MV-4-11 (cell line): ENCODE measurements around the gene KLK14.

Experiments
- DNase-seq: peaks from one replicate; lab custom pipeline; 2025; lab: John Stamatoyannopoulos, UW

Gene KLK14, protein sequence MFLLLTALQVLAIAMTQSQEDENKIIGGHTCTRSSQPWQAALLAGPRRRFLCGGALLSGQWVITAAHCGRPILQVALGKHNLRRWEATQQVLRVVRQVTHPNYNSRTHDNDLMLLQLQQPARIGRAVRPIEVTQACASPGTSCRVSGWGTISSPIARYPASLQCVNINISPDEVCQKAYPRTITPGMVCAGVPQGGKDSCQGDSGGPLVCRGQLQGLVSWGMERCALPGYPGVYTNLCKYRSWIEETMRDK

GRCh38 chr19:51082611-51083010, at the start of gene KLK14:
TSS of gene KLK14 (minus strand) at chr19:51082887. CDS start at chr19:51082614, 273 bp downstream.
- DNase-seq = no peak

DNA sequence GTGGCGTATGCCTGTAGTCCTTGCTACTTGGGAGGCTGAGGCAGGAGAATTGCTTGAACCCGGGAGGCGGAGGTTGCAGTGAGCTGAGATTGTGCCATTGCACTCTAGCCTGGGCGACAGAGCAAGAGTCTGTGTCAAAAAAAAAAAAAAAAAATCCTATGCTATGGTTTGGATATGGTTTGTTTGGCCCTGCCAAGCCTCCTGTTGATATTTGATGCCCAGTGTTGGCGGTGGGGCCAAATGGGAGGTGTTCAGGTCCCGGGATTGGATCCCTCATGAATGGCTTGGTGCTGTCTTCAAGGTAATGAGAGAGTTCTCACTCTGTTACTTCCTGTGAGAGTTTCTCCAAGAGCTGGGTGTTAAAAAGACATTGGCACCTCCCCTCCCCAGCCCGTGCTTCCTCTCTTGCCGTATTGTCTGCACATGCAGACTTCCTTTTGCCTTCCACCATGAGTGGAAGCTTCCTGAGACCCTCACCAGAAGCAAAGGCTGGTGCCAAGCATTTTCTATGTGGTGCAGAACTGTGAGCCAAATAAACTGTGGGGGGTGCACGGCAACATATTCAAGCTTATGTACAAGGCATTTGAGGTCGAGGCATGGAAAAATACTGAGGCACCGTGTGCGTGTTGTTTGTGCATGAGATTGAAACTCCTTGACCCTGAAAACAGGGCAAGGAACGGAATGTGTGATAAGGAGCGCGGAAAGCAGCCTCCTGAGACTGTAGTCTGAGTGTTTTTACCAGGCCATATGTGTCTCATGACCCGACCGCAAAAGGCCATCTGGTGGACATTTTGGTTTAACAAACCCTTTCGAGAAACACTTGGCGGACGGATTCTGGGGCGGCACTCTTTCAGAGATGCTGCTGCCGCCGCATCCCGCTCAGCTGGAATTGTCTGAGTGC, 49.3 kb upstream of the KLK14 start:
- DNase-seq = peak; percentile 83

DNA sequence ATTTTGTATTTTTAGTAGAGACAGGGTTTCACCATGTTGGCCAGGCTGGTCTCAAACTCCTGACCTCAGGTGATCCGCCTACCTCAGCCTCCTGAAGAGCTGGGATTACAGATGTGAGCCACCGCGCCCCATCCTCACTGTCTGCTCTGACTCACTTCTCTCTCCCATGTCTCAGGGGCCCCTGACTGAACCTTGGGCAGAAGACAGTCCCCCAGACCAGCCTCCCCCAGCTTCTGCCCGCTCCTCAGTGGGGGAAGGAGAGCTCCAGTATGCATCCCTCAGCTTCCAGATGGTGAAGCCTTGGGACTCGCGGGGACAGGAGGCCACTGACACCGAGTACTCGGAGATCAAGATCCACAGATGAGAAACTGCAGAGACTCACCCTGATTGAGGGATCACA, 47.0 kb upstream of the KLK14 start:
- DNase-seq = no peak

- DNase-seq = no peak
These were observed 45.5 kb upstream of the KLK14 start for GRCh38 chr19:51128227-51128626.

DNA sequence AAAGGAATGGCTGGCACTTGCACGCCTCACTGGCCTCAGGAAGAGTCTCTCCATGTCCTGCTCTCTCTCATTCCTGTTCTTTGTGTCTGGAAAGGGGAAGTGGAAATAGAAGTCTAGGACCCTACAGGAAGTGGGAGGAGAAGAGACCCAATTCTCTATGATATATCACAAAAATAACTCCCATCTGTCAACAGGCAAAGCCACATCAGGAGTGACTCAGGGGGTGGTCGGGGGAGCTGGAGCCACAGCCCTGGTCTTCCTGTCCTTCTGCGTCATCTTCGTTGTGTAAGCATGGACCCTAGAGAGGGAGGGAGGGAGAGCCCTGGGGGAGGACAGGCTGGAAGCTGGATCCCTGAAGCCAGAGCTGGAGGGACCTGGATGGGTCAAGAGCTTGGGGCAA, 45.1 kb upstream of the KLK14 start:
- peak; percentile 100 for DNase-seq

DNA sequence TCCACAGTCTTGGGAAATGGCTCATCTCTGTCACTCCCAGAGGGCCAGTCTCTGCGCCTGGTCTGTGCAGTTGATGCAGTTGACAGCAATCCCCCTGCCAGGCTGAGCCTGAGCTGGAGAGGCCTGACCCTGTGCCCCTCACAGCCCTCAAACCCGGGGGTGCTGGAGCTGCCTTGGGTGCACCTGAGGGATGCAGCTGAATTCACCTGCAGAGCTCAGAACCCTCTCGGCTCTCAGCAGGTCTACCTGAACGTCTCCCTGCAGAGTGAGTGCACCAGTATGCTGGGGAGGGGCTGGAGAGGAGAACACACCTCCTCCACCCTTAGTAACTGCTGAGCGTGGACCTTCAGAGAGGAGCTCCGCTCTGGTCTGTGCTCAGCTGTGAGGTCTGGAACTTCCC, 44.3 kb upstream of the KLK14 start:
- DNase-seq = no peak

DNA sequence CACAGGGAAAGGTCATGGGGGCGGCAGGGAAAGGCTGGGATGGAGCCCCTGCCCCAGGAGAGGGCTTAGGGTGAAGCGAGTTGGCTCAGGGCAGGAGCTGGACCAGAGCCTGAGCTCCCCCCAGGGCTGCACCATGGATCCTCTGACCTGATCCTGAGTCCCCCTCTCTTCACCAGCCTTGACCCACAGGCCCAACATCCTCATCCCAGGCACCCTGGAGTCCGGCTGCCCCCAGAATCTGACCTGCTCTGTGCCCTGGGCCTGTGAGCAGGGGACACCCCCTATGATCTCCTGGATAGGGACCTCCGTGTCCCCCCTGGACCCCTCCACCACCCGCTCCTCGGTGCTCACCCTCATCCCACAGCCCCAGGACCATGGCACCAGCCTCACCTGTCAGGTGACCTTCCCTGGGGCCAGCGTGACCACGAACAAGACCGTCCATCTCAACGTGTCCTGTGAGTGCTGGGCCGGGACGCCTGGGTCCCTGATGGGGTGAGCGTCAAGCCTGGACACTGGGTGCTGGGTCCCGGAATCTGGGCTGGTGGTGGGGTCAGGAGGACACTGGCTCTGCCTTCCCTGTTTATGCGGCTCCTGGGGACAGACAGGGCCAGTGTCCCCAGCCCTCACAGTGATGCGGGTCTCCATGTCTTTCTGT, 42.9 kb upstream of the KLK14 start:
- no peak for DNase-seq

- peak; percentile 24 for DNase-seq
These were observed 42.0 kb upstream of the KLK14 start, which contains the start of gene SIGLEC9 for GRCh38 chr19:51124729-51125128. TSS of gene SIGLEC9 (plus strand) at chr19:51124906. CDS start at chr19:51124975, 69 bp downstream.

DNA sequence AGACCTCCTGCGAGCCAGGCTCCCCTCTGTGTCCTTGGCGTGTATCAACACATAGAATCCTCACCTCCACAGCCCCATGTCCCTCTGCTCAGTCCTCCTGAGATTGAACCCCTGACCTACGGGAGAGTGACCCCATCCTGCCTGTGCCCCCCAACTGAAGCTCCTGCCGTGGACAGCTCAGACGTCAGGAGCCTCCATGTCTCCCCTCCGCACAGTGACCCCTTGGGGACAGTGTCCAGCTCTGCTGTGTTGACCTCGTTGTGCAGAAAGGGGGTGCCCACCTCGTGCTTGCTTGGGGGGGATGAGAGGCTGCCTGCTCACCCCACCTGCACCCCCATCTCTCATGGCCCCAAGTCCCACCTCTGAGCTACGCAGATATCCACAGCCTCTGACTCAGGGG, 41.5 kb upstream of the KLK14 start:
- no peak for DNase-seq

DNA sequence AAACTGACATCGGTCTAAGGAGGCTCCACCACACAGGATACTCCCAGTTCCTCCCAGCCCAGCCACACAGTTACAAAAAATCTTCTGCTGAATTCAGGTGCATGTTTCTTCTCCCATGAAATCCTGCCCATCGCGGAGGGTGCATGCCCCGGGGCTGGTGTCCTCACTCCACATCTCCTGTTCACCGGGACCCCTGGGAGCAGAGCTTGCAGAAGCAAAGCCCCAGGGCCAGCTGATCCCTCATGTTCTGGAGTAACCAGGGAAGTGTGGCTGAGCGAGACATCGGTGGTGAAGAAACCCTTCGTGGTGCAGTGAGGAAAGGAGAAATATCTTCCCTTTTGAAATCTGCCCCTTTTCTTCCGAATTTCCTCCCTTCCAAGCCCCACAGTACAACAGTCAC, 41.1 kb upstream of the KLK14 start:
- no peak for DNase-seq

- DNase-seq = peak; percentile 83
These were observed 40.7 kb upstream of the KLK14 start for GRCh38 chr19:51123381-51123800.

- peak; percentile 48 for DNase-seq
These were observed 39.7 kb upstream of the KLK14 start for GRCh38 chr19:51122112-51122981.

DNA sequence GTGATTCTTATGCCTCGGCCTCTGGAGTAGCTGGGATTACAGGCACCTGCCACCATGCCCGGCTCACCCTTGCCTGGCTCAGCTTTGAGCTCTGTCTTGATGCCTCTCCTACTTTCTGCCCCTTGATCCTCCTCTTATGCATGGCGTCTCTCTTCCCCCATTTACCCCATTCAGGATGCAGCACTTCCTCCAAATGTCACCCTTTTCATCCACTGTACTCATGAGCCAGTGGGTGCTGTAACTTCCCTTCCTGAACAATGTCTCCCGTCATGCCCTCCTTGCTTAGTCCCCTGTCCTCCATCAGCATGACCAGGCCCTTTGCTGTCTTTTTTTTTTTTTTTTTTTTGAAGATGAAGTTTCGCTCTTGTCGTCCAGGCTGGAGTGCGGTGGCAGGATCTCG, 38.6 kb upstream of the KLK14 start:
- peak; percentile 43 for DNase-seq

- DNase-seq = no peak
These were observed 37.5 kb upstream of the KLK14 start for GRCh38 chr19:51120160-51120559.

GRCh38 chr19:51119611-51120010, 36.9 kb upstream of the KLK14 start:
- DNase-seq = no peak

GRCh38 chr19:51119101-51119500, 36.4 kb upstream of the KLK14 start:
- DNase-seq = no peak

DNA sequence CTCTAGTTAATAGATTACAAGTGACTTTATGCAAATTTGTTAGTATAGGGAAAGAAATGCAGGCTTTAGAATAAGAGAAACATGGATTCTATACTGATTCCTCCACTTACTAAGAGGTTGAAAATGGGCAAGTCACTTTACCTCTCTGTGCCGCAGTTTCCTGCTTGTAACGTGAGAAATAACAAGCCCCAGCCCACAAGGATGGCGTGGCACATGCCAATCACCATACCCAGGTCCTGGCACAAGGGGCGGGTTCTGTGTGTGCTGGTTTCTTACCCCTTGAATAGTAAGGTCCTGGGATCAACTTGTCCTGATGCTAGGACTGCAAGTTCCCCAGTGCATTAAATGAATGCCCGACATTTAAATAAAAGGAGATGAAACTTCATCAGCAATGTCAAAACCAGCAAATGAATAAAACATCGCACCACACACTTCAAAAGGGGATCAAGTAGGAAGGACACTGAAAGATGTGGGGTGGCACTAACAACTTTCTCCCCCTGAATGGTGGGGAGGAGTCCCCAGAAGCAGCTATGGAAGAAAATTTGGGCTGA, 34.1 kb upstream of the KLK14 start:
- no peak for DNase-seq

- DNase-seq = peak; percentile 98
These were observed 31.5 kb upstream of the KLK14 start for GRCh38 chr19:51114087-51114729.

DNA sequence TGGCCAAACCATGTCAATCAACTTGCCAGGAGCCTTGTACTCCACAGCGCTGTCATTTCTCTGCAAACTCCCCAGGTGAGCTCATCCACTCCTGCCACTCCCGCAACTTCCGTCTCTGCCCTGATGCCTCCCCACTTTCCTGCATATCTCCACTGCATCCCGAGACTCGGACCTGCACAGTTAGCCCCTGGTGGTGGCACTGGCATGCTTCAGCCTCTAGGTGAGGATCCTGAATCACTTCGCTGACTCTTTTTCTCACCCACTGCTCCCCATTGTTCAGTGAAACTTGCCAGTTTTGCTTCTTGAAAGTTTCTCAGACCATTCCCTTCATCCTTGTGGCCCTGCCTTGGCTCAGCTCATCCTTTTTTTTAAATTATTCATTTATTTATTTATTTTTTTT, 28.9 kb upstream of the KLK14 start:
- no peak for DNase-seq

GRCh38 chr19:51110666-51110971, 27.9 kb upstream of the KLK14 start:
- DNase-seq = no peak

DNA sequence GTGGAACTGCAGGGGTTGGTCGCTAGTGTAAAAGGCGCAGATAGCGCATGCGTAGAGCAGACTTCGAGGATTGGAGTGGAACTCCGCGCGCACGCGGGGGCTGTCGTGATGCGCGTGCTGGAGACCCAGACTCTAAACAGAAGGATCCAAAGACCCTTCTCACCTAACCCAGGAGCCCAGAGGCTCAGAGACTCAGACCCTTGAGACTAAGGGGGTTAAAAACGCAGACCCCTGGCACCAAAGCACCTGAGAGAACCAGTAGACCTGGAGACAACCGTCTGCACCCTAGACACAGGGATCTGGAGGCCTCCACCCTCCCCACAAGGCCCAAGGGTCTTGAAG, 26.1 kb upstream of the KLK14 start:
- DNase-seq = no peak
